Right hindlimb (tissue), 1 donor: Measurements from ENCODE around the gene SLC15A3.

Experiments used
- DNase-seq: peaks from one replicate; pipeline ENCODE4 v3.0.0-alpha.2; 2018

Gene SLC15A3

GRCh38 chr11:60927600-60927999 is 24.4 kb downstream of the SLC15A3 start:
- no peak for DNase-seq

- no peak for DNase-seq
Measured at GRCh38 chr11:60927061-60927592, 24.8 kb downstream of the SLC15A3 start.

GRCh38 chr11:60926500-60926899 is 25.5 kb downstream of the SLC15A3 start:
- no peak for DNase-seq

- no peak for DNase-seq
Measured at GRCh38 chr11:60925868-60926267, 26.1 kb downstream of the SLC15A3 start.

GRCh38 chr11:60924906-60925853 is 26.8 kb downstream of the SLC15A3 start:
- DNase-seq = no peak

- peak; percentile 87 for DNase-seq
Measured at GRCh38 chr11:60924110-60924905, 27.7 kb downstream of the SLC15A3 start, which contains the start of gene TMEM132A. Gene TMEM132A, plus strand, starts transcription at chr11:60924460. Its CDS starts 174 bp downstream, at chr11:60924634.

- no peak for DNase-seq
Measured at GRCh38 chr11:60923800-60924109, 28.2 kb downstream of the SLC15A3 start.

GRCh38 chr11:60923326-60923725 is 28.6 kb downstream of the SLC15A3 start:
- no peak for DNase-seq

GRCh38 chr11:60922906-60923305 is 29.1 kb downstream of the SLC15A3 start:
- DNase-seq = no peak

- DNase-seq = no peak
Measured at GRCh38 chr11:60921777-60922335, 30.1 kb downstream of the SLC15A3 start.

GRCh38 chr11:60921259-60921658 is 30.7 kb downstream of the SLC15A3 start:
- no peak for DNase-seq

- DNase-seq = no peak
Measured at GRCh38 chr11:60919956-60920355, 32.0 kb downstream of the SLC15A3 start.

GRCh38 chr11:60919320-60919719 is 32.7 kb downstream of the SLC15A3 start:
- no peak for DNase-seq

GRCh38 chr11:60918939-60919265 is 33.1 kb downstream of the SLC15A3 start:
- DNase-seq = no peak

- no peak for DNase-seq
Measured at GRCh38 chr11:60918251-60918938, 33.6 kb downstream of the SLC15A3 start.

- DNase-seq = no peak
Measured at GRCh38 chr11:60917267-60917666, 34.7 kb downstream of the SLC15A3 start.

GRCh38 chr11:60916669-60917206 is 35.2 kb downstream of the SLC15A3 start:
- no peak for DNase-seq

- DNase-seq = peak; percentile 67
Measured at GRCh38 chr11:60915248-60915914, 36.6 kb downstream of the SLC15A3 start.

- peak; percentile 79 for DNase-seq
Measured at GRCh38 chr11:60914633-60915247, 37.2 kb downstream of the SLC15A3 start.

GRCh38 chr11:60913793-60914632 is 38.0 kb downstream of the SLC15A3 start, which contains the start of gene TMEM109:
Gene TMEM109, plus strand, starts transcription at chr11:60914158. Its CDS starts 5,536 bp downstream, at chr11:60919694.
- DNase-seq = peak; percentile 94
